Hepatocyte (in vitro differentiated cells): ENCODE measurements around the gene TAC1. TPM values are rescaled to one million over a fixed set of nuclear protein-coding genes. Genes with fewer than 3 reads are reported as not detected.
A peak's percentile ranks its signal among the peaks of the same experiment; 100 is the strongest.

ENCODE experiments used
- DNase-seq: peaks from one replicate; pipeline ENCODE4 v3.0.0-alpha.2; 2016; ENCODE audit warnings: low spot score
- H2AFZ ChIP-seq: fragments of 200-600 bp; sonication (generic); 2 replicates; pipeline ENCODE4 v1.6.0; 2016; ENCODE audit warnings: antibody characterized with exemption, mild to moderate bottlenecking
- H3K27ac ChIP-seq: fragments of 200-600 bp; sonication (generic); 2 replicates; pipeline ENCODE4 v1.5.1; 2016; ENCODE audit warnings: mild to moderate bottlenecking
- H3K27me3 ChIP-seq: fragments of 200-600 bp; sonication (generic); 2 replicates; pipeline ENCODE4 v1.6.1; 2016
- H3K36me3 ChIP-seq: fragments of 200-600 bp; sonication (generic); replicated peaks from 2 replicates; pipeline ENCODE4 v1.5.1; 2016; ENCODE audit warnings: low read depth; ENCODE audit not compliant: insufficient read depth
- H3K4me1 ChIP-seq: fragments of 200-600 bp; sonication (generic); 2 replicates; pipeline ENCODE4 v1.5.1; 2016; ENCODE audit warnings: mild to moderate bottlenecking, moderate library complexity; ENCODE audit not compliant: insufficient read depth
- H3K4me2 ChIP-seq: fragments of 200-600 bp; sonication (generic); 2 replicates; pipeline ENCODE4 v1.6.0; 2016
- H3K4me3 ChIP-seq: fragments of 200-600 bp; sonication (generic); 2 replicates; pipeline ENCODE4 v1.5.1; 2016; ENCODE audit warnings: mild to moderate bottlenecking
- H3K79me2 ChIP-seq: fragments of 200-600 bp; sonication (generic); 2 replicates; pipeline ENCODE4 v1.6.0; 2017; ENCODE audit warnings: mild to moderate bottlenecking
- H3K9me2 ChIP-seq: fragments of 200-600 bp; sonication (generic); replicated peaks from 2 replicates; pipeline ENCODE4 v1.6.0; 2017; ENCODE audit warnings: mild to moderate bottlenecking; ENCODE audit not compliant: insufficient read depth
- H3K9me3 ChIP-seq: fragments of 200-600 bp; sonication (generic); 2 replicates; pipeline ENCODE4 v1.5.1; 2016; ENCODE audit warnings: low read depth, mild to moderate bottlenecking
- H4K20me1 ChIP-seq: fragments of 200-600 bp; sonication (generic); 2 replicates; pipeline ENCODE4 v1.6.0; 2016; ENCODE audit warnings: mild to moderate bottlenecking; ENCODE audit not compliant: insufficient read depth, poor library complexity, severe bottlenecking
- EZH2 ChIP-seq: fragments of 200-600 bp; sonication (generic); IDR thresholded peaks from 2 replicates; pipeline ENCODE4 v1.6.1; 2016; ENCODE audit warnings: antibody characterized with exemption, mild to moderate bottlenecking, borderline replicate concordance
- EZH2phosphoT487 ChIP-seq: fragments of 200-600 bp; sonication (generic); IDR thresholded peaks from one replicate; pipeline ENCODE4 v1.6.1; 2018; ENCODE audit warnings: antibody characterized with exemption, mild to moderate bottlenecking, low read depth, moderate library complexity; ENCODE audit not compliant: unreplicated experiment, severe bottlenecking
- WGBS: methylation state at CpG from one replicate; pipeline ENCODE4 v1.1.6; 2016; ENCODE audit warnings: low lambda C conversion rate; ENCODE audit errors: missing lambda C conversion rate; 5-methylcytosine and 5-hydroxymethylcytosine counted together
- polyA plus RNA-seq: library from polyadenylated mRNA; unstranded; fragments of >200 nt; fragmentation: Nextera tagmentation; extraction: Ambion mirVana; gene quantifications from 2 replicates; pipeline ENCODE4 v1.2.1, GENCODE V29; 2016
- total RNA-seq: library from RNA; depleted of rRNA; stranded (reverse); fragments of >200 nt; gene quantifications from 2 replicates; pipeline ENCODE4 v1.2.3, GENCODE V29; 2014
- TF ChIP-seq, protein P1 (sequence below): fragments of 200-600 bp; sonication (generic); IDR thresholded peaks from 2 replicates; pipeline ENCODE4 v1.5.1; 2016; ENCODE audit warnings: antibody characterized with exemption, mild to moderate bottlenecking; ENCODE audit not compliant: poor library complexity

Gene TAC1
- total and polyA plus RNA-seq, 2 experiments from 2014 or later: 1.9 TPM; not detected in 1

DNA sequence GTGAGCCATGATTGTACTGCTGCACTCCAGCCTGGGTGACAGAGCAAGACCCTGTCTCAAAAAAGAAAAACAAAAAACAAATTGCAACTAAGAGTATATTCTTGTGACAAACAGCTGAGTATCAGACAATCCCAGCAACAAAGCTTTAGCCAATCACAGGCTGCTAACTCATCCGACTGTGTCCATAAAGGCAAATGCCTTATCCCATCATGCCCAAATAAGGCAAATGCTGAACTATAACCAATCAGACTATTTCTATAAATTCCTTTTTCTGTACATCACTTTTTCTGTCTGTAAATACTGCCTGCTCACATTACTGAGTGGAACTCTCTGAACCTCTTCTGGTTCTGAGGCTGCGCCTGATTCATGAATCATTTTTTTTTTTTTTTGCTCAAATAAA is 37.5 kb upstream of the TAC1 start:
- Histone ChIP-seq H3K4me3 (no peak overlapping the region), H3K4me1 (no peaks in the 10 kb centered on the region), H2AFZ (no peak overlapping the region), H3K36me3 (no peaks in the 10 kb centered on the region), H3K79me2 (no peaks in the 10 kb centered on the region), H3K4me2 (no peak overlapping the region), H3K27ac (no peak overlapping the region), H3K27me3 (no peaks in the 10 kb centered on the region), H3K9me2 (no peaks in the 10 kb centered on the region), H3K9me3 (no peaks in the 10 kb centered on the region), H4K20me1 (no peaks in the 10 kb centered on the region)
- DNase-seq: no peak
- TF ChIP-seq EZH2 (no peak), EZH2phosphoT487 (no peak)
- TF ChIP-seq, protein P1, sequence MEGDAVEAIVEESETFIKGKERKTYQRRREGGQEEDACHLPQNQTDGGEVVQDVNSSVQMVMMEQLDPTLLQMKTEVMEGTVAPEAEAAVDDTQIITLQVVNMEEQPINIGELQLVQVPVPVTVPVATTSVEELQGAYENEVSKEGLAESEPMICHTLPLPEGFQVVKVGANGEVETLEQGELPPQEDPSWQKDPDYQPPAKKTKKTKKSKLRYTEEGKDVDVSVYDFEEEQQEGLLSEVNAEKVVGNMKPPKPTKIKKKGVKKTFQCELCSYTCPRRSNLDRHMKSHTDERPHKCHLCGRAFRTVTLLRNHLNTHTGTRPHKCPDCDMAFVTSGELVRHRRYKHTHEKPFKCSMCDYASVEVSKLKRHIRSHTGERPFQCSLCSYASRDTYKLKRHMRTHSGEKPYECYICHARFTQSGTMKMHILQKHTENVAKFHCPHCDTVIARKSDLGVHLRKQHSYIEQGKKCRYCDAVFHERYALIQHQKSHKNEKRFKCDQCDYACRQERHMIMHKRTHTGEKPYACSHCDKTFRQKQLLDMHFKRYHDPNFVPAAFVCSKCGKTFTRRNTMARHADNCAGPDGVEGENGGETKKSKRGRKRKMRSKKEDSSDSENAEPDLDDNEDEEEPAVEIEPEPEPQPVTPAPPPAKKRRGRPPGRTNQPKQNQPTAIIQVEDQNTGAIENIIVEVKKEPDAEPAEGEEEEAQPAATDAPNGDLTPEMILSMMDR: no peak
- 89% methylated on average over 2 of the region's 2 CpGs for WGBS

GRCh38 chr7:97697396-97697795 is 34.5 kb upstream of the TAC1 start:
- Histone ChIP-seq H3K27me3 (no peaks in the 10 kb centered on the region), H3K79me2 (no peaks in the 10 kb centered on the region), H3K4me1 (no peaks in the 10 kb centered on the region)

GRCh38 chr7:97722386-97722785 is 9.5 kb upstream of the TAC1 start:
- Histone ChIP-seq H3K9me2 (no peaks in the 10 kb centered on the region), H4K20me1 (no peaks in the 10 kb centered on the region), H3K36me3 (no peaks in the 10 kb centered on the region), H3K9me3 (no peaks in the 10 kb centered on the region), H3K79me2 (no peaks in the 10 kb centered on the region), H3K4me1 (no peaks in the 10 kb centered on the region), H2AFZ (no peak overlapping the region), H3K4me2 (no peak overlapping the region), H3K4me3 (no peak overlapping the region), H3K27me3 (peaks cover 7% of the 10 kb centered on the region), H3K27ac (no peak overlapping the region)
- no peak for TF ChIP-seq EZH2phosphoT487
- TF ChIP-seq, protein P1: no peak
- no peak for TF ChIP-seq EZH2
- no peak for DNase-seq
- WGBS: 93% methylated on average over 3 of the region's 3 CpGs

More at GRCh38 chr7:97697396-97697795, 34.5 kb upstream of the TAC1 start:
- Histone ChIP-seq H3K27ac (no peak overlapping the region), H3K4me2 (no peak overlapping the region), H2AFZ (no peak overlapping the region), H3K36me3 (no peaks in the 10 kb centered on the region), H3K4me3 (no peak overlapping the region), H3K9me3 (no peaks in the 10 kb centered on the region), H4K20me1 (no peaks in the 10 kb centered on the region), H3K9me2 (no peaks in the 10 kb centered on the region)
- TF ChIP-seq, protein P1: no peak
- TF ChIP-seq EZH2phosphoT487: no peak
- no peak for TF ChIP-seq EZH2
- no peak for DNase-seq

GRCh38 chr7:97732565-97733275 is 834 bp downstream of the TAC1 start:
- Histone ChIP-seq H3K4me1 (peaks cover 14% of the 10 kb centered on the region), H2AFZ (peak overlapping the region; percentile 55), H3K9me2 (no peaks in the 10 kb centered on the region), H3K27ac (no peak overlapping the region), H3K27me3 (peaks cover 97% of the 10 kb centered on the region), H3K4me3 (peak overlapping the region; percentile 34), H4K20me1 (no peaks in the 10 kb centered on the region), H3K4me2 (peak overlapping the region; percentile 89), H3K36me3 (no peaks in the 10 kb centered on the region), H3K9me3 (no peaks in the 10 kb centered on the region), H3K79me2 (no peaks in the 10 kb centered on the region)
- TF ChIP-seq, protein P1: no peak
- peak; percentile 28 for TF ChIP-seq EZH2
- TF ChIP-seq EZH2phosphoT487: peak; percentile 37
- 2% methylated on average over 42 of the region's 42 CpGs for WGBS
- no peak for DNase-seq
